Trophoblast cell (in vitro differentiated cells and primary cell): ENCODE measurements around the gene IRS1.

Experiments used
- DNase-seq, 2 donors: peaks; one replicate each; pipeline ENCODE4 v3.0.0-alpha.2; 2016
- H2AFZ ChIP-seq: 2 replicates; pipeline ENCODE4 v1.6.1; 2013; ENCODE audit warnings: low read length, moderate library complexity, mild to moderate bottlenecking; ENCODE audit not compliant: insufficient read depth, poor library complexity
- H2AK5ac ChIP-seq: 2 replicates; pipeline ENCODE4 v1.6.1; 2013; ENCODE audit warnings: mild to moderate bottlenecking, low read length
- H2BK120ac ChIP-seq: 2 replicates; pipeline ENCODE4 v1.6.1; 2013; ENCODE audit warnings: low read length, mild to moderate bottlenecking, moderate library complexity; ENCODE audit not compliant: insufficient read depth, poor library complexity
- H2BK12ac ChIP-seq: 2 replicates; pipeline ENCODE4 v1.6.1; 2013; ENCODE audit warnings: mild to moderate bottlenecking, low read length, moderate library complexity
- H2BK5ac ChIP-seq: 2 replicates; pipeline ENCODE4 v1.6.1; 2013; ENCODE audit warnings: low read length, low read depth, moderate library complexity, mild to moderate bottlenecking; ENCODE audit not compliant: poor library complexity
- H3K14ac ChIP-seq: 2 replicates; pipeline ENCODE4 v1.6.1; 2013; ENCODE audit warnings: mild to moderate bottlenecking, low read length
- H3K18ac ChIP-seq: 2 replicates; pipeline ENCODE4 v1.6.1; 2013; ENCODE audit warnings: mild to moderate bottlenecking, low read length
- H3K23ac ChIP-seq: 2 replicates; pipeline ENCODE4 v1.6.1; 2013; ENCODE audit warnings: low read length
- H3K27ac ChIP-seq: 2 replicates; pipeline ENCODE4 v1.5.1; 2013; ENCODE audit warnings: low read depth, mild to moderate bottlenecking, inconsistent platforms, low read length, moderate library complexity
- H3K27me3 ChIP-seq: 2 replicates; pipeline ENCODE4 v1.6.1; 2013; ENCODE audit warnings: inconsistent platforms, mild to moderate bottlenecking, low read length, moderate library complexity; ENCODE audit not compliant: insufficient read depth
- H3K36me3 ChIP-seq, 2 experiments: 1 replicate in 1 of 2; 2 replicates in 1 of 2; pipeline ENCODE4 v1.6.1; 2013; ENCODE audit warnings: low read length in 2 of 2, mild to moderate bottlenecking in 2 of 2, moderate library complexity in 1 of 2; ENCODE audit not compliant: insufficient read depth in 2 of 2, control insufficient read depth in 1 of 2
- H3K4ac ChIP-seq: 2 replicates; pipeline ENCODE4 v1.6.1; 2013; ENCODE audit warnings: low read depth, mild to moderate bottlenecking, low read length, moderate library complexity
- H3K4me1 ChIP-seq, 2 experiments: 1 replicate in 1 of 2; 2 replicates in 1 of 2; pipeline ENCODE4 v1.6.1; 2013; ENCODE audit warnings: low read length in 2 of 2, mild to moderate bottlenecking in 2 of 2, moderate library complexity in 1 of 2; ENCODE audit not compliant: insufficient read depth in 2 of 2, control insufficient read depth in 1 of 2
- H3K4me2 ChIP-seq: 2 replicates; pipeline ENCODE4 v1.6.1; 2013; ENCODE audit warnings: inconsistent platforms, mild to moderate bottlenecking, low read length, moderate library complexity
- H3K4me3 ChIP-seq: 2 replicates; pipeline ENCODE4 v1.5.1; 2013; ENCODE audit warnings: mild to moderate bottlenecking, low read depth, low read length, inconsistent platforms
- H3K79me1 ChIP-seq: one replicate; pipeline ENCODE4 v1.6.1; 2013; ENCODE audit warnings: low read length
- H3K79me2 ChIP-seq: 2 replicates; pipeline ENCODE4 v1.6.1; 2013; ENCODE audit warnings: low read length, mild to moderate bottlenecking; ENCODE audit not compliant: control insufficient read depth, insufficient read depth, poor library complexity
- H3K9ac ChIP-seq: 2 replicates; pipeline ENCODE4 v1.6.1; 2013; ENCODE audit warnings: mild to moderate bottlenecking, low read length
- H3K9me3 ChIP-seq: 2 replicates; pipeline ENCODE4 v1.6.1; 2013; ENCODE audit warnings: low read depth, mild to moderate bottlenecking, control low read depth, inconsistent platforms, low read length; ENCODE audit not compliant: insufficient read depth
- H4K12ac ChIP-seq: 2 replicates; pipeline ENCODE4 v1.6.1; 2013; ENCODE audit warnings: low read depth, mild to moderate bottlenecking, low read length, moderate library complexity
- H4K8ac ChIP-seq: 2 replicates; pipeline ENCODE4 v1.6.1; 2013; ENCODE audit warnings: low read depth, mild to moderate bottlenecking, low read length, moderate library complexity
- H4K91ac ChIP-seq: one replicate; pipeline ENCODE4 v1.6.1; 2013; ENCODE audit warnings: low read depth, mild to moderate bottlenecking, low read length, moderate library complexity
- WGBS: extraction: QIAGEN DNeasy Blood & Tissue Kit; methylation state at CpG from one replicate; pipeline ENCODE4 v1.1.7; 2013; ENCODE audit warnings: missing lambda C conversion rate; ENCODE audit not compliant: insufficient read length, insufficient coverage; ENCODE audit errors: extremely low coverage; 5-methylcytosine and 5-hydroxymethylcytosine counted together

IRS1 gene

DNA sequence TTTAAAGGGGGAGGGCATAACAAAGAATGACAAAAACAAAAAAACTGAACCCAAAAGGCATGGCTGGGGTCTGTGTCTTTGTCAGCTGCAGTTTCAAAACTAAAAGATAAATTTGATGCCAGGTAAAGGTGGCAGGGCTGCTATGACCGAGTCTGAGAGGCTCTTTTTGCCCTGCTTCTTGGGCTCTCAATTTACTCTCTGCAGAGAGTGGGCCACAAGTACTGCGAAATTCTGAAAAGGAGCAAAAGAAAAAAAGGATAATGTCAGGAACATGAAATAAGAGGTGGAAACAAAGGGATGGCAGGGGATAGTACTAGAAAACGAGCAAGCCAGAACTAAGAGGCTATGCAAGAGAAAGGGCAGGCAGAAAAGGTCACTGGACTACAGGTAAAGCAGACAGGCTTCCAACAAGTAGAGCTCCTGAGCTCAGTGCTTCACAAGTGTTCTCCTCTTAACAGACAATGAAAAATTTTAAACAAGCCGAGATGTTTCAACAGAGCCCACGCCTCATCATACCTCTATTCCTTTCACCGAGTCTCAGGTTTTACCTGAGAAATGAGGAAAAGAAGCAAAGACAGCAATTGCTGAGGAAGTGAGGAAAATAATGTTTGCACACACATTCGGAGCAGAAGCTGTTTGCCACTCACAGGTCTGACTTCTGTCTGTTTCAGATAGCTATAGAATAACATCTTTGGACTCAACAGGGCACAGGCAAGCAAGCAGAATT, 7.3 kb downstream of the IRS1 start:
- H4K91ac ChIP-seq = peak overlapping the region; percentile 67
- H3K9ac ChIP-seq = peak overlapping the region; percentile 65
- peaks cover 30 to 31% of the 10 kb centered on the region in 2 experiments for H3K4me1 ChIP-seq
- peaks cover 11% of the 10 kb centered on the region for H3K79me1 ChIP-seq
- H3K23ac ChIP-seq = no peak overlapping the region
- peaks cover 23% of the 10 kb centered on the region in 2 experiments for H3K36me3 ChIP-seq
- H3K4ac ChIP-seq = peak overlapping the region; percentile 16
- H2BK5ac ChIP-seq = peak overlapping the region; percentile 73
- H3K18ac ChIP-seq = no peak overlapping the region
- peak overlapping the region; percentile 93 for H3K4me2 ChIP-seq
- no peaks in the 10 kb centered on the region for H3K27me3 ChIP-seq
- H2AK5ac ChIP-seq = no peak overlapping the region
- peaks cover 22% of the 10 kb centered on the region for H3K79me2 ChIP-seq
- H4K12ac ChIP-seq = no peak overlapping the region
- no peak overlapping the region for H3K4me3 ChIP-seq
- WGBS = no CpG with 5 or more reads among the region's 7 CpGs
- peak overlapping the region; percentile 29 for H2BK120ac ChIP-seq
- peak overlapping the region; percentile 51 for H2BK12ac ChIP-seq
- no peak overlapping the region for H3K14ac ChIP-seq
- DNase-seq = no peak
- peak overlapping the region; percentile 42 for H4K8ac ChIP-seq
- peak overlapping the region; percentile 72 for H3K27ac ChIP-seq
- H2AFZ ChIP-seq = no peak overlapping the region
- peaks cover 2% of the 10 kb centered on the region for H3K9me3 ChIP-seq

DNA sequence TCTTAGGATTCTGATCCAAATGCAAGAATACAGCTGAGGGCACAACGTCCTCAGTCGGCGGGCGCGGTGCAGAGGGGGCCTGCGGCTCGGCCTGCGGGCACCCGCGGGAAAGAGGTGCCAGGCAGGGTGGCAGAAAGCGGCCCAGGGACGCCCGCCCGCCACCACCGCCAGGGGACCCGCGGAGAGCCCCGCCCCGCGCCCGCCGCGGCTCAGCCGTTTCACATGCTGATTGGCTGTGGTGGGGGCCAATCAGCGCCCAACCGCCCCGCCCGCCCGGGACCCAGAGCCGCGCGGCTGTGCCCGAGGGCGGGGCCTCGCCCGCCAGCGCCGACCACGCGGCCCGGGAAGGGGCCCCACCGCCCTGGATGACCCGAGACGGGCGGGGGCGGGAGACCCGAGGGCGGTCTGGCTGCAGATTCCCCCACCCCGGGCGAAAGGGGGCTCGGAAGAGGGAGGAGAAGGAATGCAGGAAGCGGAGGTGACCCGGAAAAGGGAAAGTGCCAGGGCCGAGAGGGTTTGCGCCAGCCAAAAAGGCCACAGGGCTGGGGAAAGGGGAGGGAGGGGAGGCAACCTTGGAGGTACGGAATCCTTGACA, 8.0 kb downstream of the IRS1 start:
- Histone ChIP-seq H3K9me3 (peaks cover 2% of the 10 kb centered on the region), H3K4me1 (peaks cover 22 to 24% of the 10 kb centered on the region in 2 experiments), H3K27me3 (no peaks in the 10 kb centered on the region), H3K14ac (peak overlapping the region; percentile 74), H2BK120ac (peak overlapping the region; percentile 44), H3K4me2 (peak overlapping the region; percentile 93), H3K27ac (peak overlapping the region; percentile 80), H3K79me2 (peaks cover 16% of the 10 kb centered on the region), H3K79me1 (peaks cover 11% of the 10 kb centered on the region), H3K9ac (peak overlapping the region; percentile 89), H4K91ac (peak overlapping the region; percentile 66), H3K4ac (peak overlapping the region; percentile 26), H3K18ac (peak overlapping the region; percentile 91), H3K4me3 (peak overlapping the region; percentile 85), H4K8ac (peak overlapping the region; percentile 68), H3K23ac (no peak overlapping the region), H2AFZ (peak overlapping the region; percentile 62), H3K36me3 (peaks cover 15 to 16% of the 10 kb centered on the region in 2 experiments), H4K12ac (peak overlapping the region; percentile 73), H2AK5ac (no peak overlapping the region), H2BK12ac (no peak overlapping the region), H2BK5ac (peak overlapping the region; percentile 63)
- no CpG with 5 or more reads among the region's 56 CpGs for WGBS
- DNase-seq = peak; percentile 59 to 83

DNA sequence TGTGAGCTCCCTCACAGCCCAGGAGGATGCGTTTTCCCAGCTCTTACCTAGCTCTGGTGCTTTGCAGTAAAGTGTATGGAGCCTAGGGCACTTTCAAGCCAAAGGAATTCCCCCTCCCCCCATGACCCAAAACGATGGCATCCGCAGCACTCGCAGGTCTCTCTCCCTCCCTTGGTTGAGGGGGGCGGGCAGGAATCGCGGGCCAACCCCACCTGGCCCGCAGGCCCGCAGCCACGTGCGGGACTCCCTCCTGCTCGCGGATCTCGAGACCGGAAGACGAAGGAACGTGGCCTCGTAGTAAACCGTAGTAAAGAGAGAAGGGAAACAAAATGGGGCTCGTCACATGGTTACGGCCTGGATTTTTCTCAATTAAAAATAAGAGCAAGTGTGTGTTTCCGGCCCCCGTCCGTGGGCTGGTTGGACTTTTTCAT, 8.5 kb downstream of the IRS1 start:
- H2BK12ac ChIP-seq = no peak overlapping the region
- H3K79me1 ChIP-seq = peaks cover 11% of the 10 kb centered on the region
- H4K8ac ChIP-seq = peak overlapping the region; percentile 68
- no peak overlapping the region for H2AK5ac ChIP-seq
- peak overlapping the region; percentile 44 for H2BK120ac ChIP-seq
- H3K36me3 ChIP-seq = peaks cover 10 to 11% of the 10 kb centered on the region in 2 experiments
- peak overlapping the region; percentile 85 for H3K4me3 ChIP-seq
- no peaks in the 10 kb centered on the region for H3K27me3 ChIP-seq
- peaks cover 12% of the 10 kb centered on the region for H3K79me2 ChIP-seq
- peak overlapping the region; percentile 91 for H3K18ac ChIP-seq
- peak overlapping the region; percentile 62 for H2AFZ ChIP-seq
- H3K9me3 ChIP-seq = peaks cover 2% of the 10 kb centered on the region
- peak overlapping the region; percentile 20 for H3K14ac ChIP-seq
- H3K23ac ChIP-seq = no peak overlapping the region
- peak overlapping the region; percentile 89 for H3K9ac ChIP-seq
- peak overlapping the region; percentile 10 for H4K91ac ChIP-seq
- H2BK5ac ChIP-seq = peak overlapping the region; percentile 63
- H3K4me1 ChIP-seq = peaks cover 17 to 19% of the 10 kb centered on the region in 2 experiments
- peak overlapping the region; percentile 93 for H3K4me2 ChIP-seq
- WGBS = no CpG with 5 or more reads among the region's 24 CpGs
- peak overlapping the region; percentile 46 for H3K4ac ChIP-seq
- H4K12ac ChIP-seq = peak overlapping the region; percentile 73
- H3K27ac ChIP-seq = peak overlapping the region; percentile 80
- DNase-seq = peak; percentile 50 to 57

DNA sequence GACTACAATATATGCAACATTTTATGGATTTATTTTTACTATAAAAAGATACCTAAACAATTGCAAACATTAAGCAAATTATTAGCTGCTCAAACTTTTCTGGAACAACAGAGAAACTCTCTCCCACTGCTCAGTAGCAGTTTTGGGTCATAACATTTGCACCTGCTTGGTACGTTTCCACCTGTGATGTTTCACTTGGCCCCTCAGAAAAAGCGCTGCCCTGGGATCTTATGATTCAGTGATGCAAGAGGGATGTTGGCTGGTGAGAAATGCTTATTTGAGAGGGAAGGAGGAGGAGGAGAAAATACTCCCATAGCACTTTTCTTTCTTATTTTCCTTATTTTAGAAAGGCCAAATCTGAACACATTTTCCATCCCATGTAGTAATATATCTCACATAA, 9.2 kb downstream of the IRS1 start:
- WGBS = no CpG with 5 or more reads among the region's 2 CpGs
- no peak overlapping the region for H4K12ac ChIP-seq
- DNase-seq = no peak
- H2AK5ac ChIP-seq = no peak overlapping the region
- H2AFZ ChIP-seq = peak overlapping the region; percentile 25
- H3K27ac ChIP-seq = no peak overlapping the region
- peaks cover 4% of the 10 kb centered on the region in 2 experiments for H3K36me3 ChIP-seq
- H2BK120ac ChIP-seq = no peak overlapping the region
- peaks cover 5% of the 10 kb centered on the region for H3K79me2 ChIP-seq
- peaks cover 12 to 14% of the 10 kb centered on the region in 2 experiments for H3K4me1 ChIP-seq
- no peak overlapping the region for H4K91ac ChIP-seq
- no peak overlapping the region for H3K14ac ChIP-seq
- H3K4me2 ChIP-seq = peak overlapping the region; percentile 93
- no peak overlapping the region for H2BK12ac ChIP-seq
- H3K4ac ChIP-seq = peak overlapping the region; percentile 40
- H3K27me3 ChIP-seq = no peaks in the 10 kb centered on the region
- H2BK5ac ChIP-seq = no peak overlapping the region
- H3K18ac ChIP-seq = no peak overlapping the region
- no peak overlapping the region for H3K23ac ChIP-seq
- H3K79me1 ChIP-seq = peaks cover 11% of the 10 kb centered on the region
- no peak overlapping the region for H3K9ac ChIP-seq
- H4K8ac ChIP-seq = no peak overlapping the region
- peaks cover 2% of the 10 kb centered on the region for H3K9me3 ChIP-seq
- H3K4me3 ChIP-seq = no peak overlapping the region
